ENCODE data around the gene ASPG.

- TF ChIP-seq CTCF (IDR thresholded peaks at IDR 0.05) (no peak), POLR2A (IDR thresholded peaks at IDR 0.05) (no peak), POLR2AphosphoS5 (IDR thresholded peaks at IDR 0.05) (no peak), EP300 (IDR thresholded peaks at IDR 0.05) (no peak)
Observed at GRCh38 chr14:104151566-104152245, 66.2 kb downstream of the ASPG start.

Measured in upper lobe of left lung (tissue), 4 donors.